Measurements from ENCODE around the gene TBX20. TPM values are rescaled to one million over a fixed set of nuclear protein-coding genes. Genes with fewer than 3 reads are reported as not detected.

The TBX20 gene
- total RNA-seq, 1 experiment from 2014 or later = not detected

DNA sequence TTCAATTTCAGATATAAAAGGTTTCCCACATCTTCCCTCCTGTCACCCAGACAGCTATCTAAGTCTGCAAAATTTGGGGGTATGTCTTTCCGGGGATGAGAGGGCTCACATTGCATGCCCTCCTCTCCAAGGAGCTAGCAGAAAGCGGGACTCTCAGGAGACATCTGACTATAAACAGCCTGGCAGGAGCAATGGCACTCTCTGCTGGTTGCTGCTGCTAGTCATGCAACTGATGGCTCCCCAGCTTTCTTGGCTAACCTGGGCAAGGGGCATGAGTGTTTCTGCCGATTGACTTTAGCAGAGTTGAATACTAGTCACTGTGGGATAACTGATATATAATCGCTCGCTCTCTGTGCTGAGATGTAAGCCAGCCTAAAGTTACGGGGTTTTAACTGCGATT is 12.0 kb downstream of the TBX20 start:
- Histone ChIP-seq H3K18ac (ENCODE audit: insufficient read length, low read depth, low read length) (no peak overlapping the region), H3K27me3 (ENCODE audit: insufficient read depth, low read length) (no peaks in the 10 kb centered on the region), H3K23ac (ENCODE audit: insufficient read length, low read depth, low read length) (no peak overlapping the region), H3K79me1 (ENCODE audit: insufficient read depth, low read depth, low read length, poor library complexity, severe bottlenecking) (no peaks in the 10 kb centered on the region), H2BK15ac (ENCODE audit: low read depth, low read length) (no peak overlapping the region), H3K56ac (ENCODE audit: insufficient read length, low read depth, low read length) (no peak overlapping the region), H3K27ac (ENCODE audit: insufficient read length, low read depth, low read length) (no peak overlapping the region), H3K23me2 (ENCODE audit: insufficient read length, low read depth, low read length, poor library complexity, severe bottlenecking) (no peaks in the 10 kb centered on the region), H2AK5ac (ENCODE audit: insufficient read length, low read length) (no peak overlapping the region), H2AFZ (ENCODE audit: low read length) (no peak overlapping the region), H3K4me1 (ENCODE audit: insufficient read depth, low read length) (no peaks in the 10 kb centered on the region), H3K9me3 (ENCODE audit: control insufficient read depth, low read depth, low read length) (no peaks in the 10 kb centered on the region), H4K8ac (replicated peaks; ENCODE audit: insufficient read length, low read depth, low read length) (no peak overlapping the region), H4K20me1 (ENCODE audit: control insufficient read depth, insufficient read depth, insufficient read length) (no peaks in the 10 kb centered on the region), H2BK20ac (ENCODE audit: low read depth, low read length, poor library complexity, severe bottlenecking) (no peak overlapping the region), H2BK5ac (ENCODE audit: insufficient read length, low read length) (no peak overlapping the region), H3K4ac (ENCODE audit: low read depth, low read length) (no peak overlapping the region), H4K91ac (ENCODE audit: insufficient read length, low read depth, low read length) (no peak overlapping the region), H4K5ac (ENCODE audit: insufficient read length, low read depth, low read length) (no peak overlapping the region), H3K4me2 (ENCODE audit: insufficient read depth, insufficient read length, low read length) (no peak overlapping the region), H3K14ac (ENCODE audit: insufficient read depth, low read length) (no peak overlapping the region), H3K9ac (ENCODE audit: extremely low read depth, insufficient read length, low read length) (no peak overlapping the region), H2BK12ac (ENCODE audit: insufficient read length, low read depth, low read length) (no peak overlapping the region), H3T11ph (ENCODE audit: low read length) (no peak overlapping the region), H3K79me2 (ENCODE audit: insufficient read depth, low read length) (no peaks in the 10 kb centered on the region), H2BK120ac (ENCODE audit: low read depth, low read length, poor library complexity, severe bottlenecking) (no peak overlapping the region)
- Mint-ChIP-seq H3K27me3 (ENCODE audit: low read depth) (peaks cover 41% of the 10 kb centered on the region), H3K27ac (no peak overlapping the region), H3K4me1 (peaks cover 0 to 3% of the 10 kb centered on the region in 2 experiments; a peak in 1 of 4 replicates), H3K4me3 (no peak overlapping the region), H3K9me3 (no peaks in the 10 kb centered on the region; a peak in 1 of 5 replicates), H3K36me3 (ENCODE audit: insufficient read depth in 1 of 3, low read depth in 3 of 3) (no peaks in the 10 kb centered on the region)
- DNase-seq = peak; percentile 43
- 0 out of 3 replicates have a peak, but pooled peaks have one; percentile 30 for TF ChIP-seq CTCF (conservative IDR thresholded peaks at IDR 0.05)
- no CpG with 5 or more reads among the region's 7 CpGs for WGBS (ENCODE audit: extremely low coverage, insufficient read length, low lambda C conversion rate)
